HG02610 (cell line): Measurements from ENCODE around the gene IGSF11.
"Not testable (repeated sequence)": the region's sequence is repeated elsewhere in the genome, so short reads cannot be mapped to it uniquely, and the experiment has no call there.

Experiments
- ATAC-seq: cut with Tn5 transposase; IDR thresholded peaks from one replicate; pipeline ENCODE4 v1.9.1; 2021; ENCODE audit warnings: mild to moderate bottlenecking, moderate library complexity; ENCODE audit not compliant: unreplicated experiment

The IGSF11 gene

DNA sequence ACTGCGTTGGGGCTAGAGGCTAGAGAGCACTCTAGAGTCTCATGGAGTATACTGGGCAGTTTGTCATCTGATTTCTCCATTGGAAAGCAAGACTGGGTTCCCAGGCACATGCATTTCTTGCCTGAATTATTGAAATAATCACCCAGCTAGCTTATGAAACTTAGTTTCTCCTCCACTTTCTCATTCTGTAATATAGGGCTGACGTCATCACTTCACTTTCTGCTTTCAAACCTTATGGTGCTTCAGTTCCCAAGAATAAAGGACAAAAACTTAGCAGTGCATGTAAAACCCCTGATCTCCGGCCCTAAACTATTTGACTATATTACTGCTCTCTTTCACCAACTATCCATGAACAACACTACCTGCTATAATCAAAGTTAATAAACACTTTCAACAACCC lies 147.9 kb downstream of the IGSF11 start:
- no peak for ATAC-seq

DNA sequence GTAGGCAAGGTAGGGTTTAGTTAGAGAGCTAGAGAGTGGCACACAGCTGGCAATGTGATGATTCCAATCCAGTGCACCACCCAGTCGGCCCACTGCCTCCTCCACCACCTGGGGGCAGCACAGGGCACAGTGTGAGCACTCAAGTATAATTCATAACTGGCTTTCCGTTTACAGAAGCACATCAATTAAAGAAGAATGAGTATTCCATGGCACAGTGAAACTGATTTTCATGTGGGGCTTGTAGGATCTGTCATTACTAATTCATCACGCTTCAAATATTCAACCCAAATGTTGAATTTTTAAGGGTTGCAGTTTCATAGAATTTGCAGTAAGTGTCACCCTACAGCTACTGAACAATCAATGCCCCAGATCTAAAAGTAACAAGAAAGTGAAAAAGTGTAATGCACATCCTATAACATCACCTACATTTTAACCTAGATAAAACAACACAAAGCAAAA lies 149.9 kb downstream of the IGSF11 start:
- peak; percentile 80 for ATAC-seq

DNA sequence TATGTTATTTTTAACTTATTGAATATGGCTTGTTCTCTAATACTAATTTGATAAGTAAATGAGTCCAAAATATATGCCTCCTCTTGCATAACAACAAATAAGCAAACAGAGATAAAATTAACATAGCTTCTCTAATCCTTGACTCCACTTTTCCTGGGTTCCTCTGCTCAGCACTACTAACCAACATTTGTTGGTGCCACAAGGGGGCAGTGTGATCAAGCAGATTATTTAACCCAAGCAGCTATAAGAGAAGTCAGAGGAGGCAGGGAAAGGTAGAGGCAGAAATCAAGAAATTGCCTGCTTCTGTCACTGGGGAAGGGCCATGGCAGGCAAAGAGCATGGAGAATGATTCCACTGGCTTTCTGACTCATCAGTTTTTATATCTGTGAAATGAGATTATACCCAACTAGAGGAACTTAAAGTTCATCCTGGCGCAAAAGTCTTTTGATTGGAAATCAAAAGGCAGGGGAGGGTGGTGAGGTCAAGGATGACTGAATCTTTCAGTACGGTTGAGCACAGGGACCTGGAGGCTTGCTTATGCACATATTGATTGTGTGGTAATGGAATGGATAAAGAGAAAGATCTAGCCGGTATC lies 152.2 kb downstream of the IGSF11 start:
- peak; percentile 64 for ATAC-seq

DNA sequence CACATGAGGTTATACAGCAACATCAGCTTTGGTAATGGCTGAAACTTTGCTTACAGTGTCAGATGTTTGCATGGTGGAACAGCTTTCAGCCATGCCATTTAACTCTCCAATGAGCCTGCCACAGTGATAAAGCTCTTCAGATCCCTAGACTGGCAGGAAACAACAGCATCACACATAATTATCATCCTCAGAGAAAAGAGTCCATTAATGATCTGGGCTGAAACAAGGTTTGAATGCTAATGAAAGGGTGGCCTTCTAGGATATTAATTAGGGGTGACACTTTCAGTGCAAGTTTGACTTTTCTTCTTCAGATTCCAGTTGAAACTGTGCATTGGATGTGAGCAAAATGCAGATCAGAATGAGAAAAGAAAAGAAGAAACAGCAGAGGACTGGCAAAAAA lies 166.6 kb downstream of the IGSF11 start:
- ATAC-seq, result no peak

DNA sequence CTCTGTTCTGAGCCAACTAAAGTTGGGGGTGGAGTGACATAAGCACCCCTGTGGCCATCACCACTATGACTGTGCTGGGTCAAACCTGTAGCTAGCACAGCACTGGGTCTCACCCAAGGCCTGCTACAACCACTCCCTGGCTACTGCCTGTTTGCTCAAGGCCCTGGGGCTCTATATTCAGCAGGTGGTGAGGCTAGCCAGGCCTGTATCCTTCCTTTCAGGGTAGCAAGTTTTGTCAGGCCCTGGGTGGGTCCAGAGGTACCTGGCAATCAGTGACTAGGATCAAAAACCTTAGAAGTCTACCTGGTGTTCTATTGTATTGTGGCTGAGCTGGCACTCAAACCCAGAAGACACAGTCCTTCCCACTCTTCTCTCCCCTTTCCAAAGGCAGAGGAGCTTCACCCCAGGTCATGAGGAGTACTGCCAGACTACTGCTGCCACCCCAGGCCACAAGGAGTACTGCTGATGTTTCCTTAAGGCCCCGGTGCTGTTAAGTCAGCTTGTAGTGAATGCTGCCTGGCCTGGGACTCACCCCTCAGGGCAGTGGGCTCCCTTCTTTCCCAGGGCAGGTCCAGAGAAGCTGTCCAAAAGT lies 170.8 kb downstream of the IGSF11 start:
- peak; percentile 78 for ATAC-seq

DNA sequence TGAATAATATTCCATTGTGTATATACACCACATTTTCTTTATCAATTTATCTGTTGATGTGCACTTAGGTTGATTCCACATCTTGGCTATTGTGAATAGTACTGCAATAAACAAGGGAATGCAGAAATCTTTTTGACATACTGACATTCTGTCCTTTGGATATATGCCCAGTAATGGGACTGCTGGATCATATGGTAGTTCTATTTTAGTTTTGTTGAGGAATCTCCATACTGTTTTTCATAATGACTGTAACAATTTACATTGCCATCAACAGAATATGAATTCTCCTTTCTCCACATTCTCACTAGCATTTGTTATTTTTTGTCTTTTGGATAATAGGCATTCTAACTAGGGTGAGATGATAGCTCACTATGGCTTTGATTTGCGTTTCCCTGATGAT lies 174.7 kb downstream of the IGSF11 start:
- ATAC-seq, result no peak

DNA sequence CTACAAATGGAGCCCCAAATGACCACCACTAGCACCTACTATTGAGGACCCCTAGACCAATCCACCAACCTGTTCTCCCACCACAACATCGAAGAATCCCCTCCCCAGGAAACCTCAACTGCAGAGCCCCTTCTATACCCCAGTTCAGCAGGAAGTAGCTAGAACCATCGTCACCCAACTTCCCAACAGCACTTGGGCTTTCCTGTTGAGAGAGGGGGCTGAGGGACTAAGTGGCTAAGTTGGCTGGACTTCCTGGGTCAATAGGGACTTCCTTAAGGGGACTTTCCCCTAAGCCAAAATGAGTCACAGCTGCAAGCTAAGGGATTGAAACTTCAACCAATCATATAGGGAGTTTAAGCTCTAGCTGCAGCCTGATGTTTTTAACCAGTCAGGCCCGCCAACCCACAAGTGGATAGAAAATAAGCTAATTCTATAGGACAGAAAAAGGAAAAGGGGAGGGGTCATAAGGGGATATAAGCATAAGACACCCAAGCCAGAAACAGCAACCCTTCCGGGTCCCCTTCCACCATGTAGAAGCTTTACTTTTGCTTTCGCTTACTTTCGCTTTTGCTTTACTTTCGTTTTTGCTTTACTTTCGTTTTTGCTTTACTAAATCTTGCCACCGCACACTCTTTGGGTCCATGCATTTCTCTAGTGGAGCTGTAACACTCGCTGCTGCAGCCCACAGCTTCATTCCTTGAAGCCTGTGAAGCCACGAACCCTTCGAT lies 183.0 kb downstream of the IGSF11 start:
- not testable (repeated sequence) for ATAC-seq

DNA sequence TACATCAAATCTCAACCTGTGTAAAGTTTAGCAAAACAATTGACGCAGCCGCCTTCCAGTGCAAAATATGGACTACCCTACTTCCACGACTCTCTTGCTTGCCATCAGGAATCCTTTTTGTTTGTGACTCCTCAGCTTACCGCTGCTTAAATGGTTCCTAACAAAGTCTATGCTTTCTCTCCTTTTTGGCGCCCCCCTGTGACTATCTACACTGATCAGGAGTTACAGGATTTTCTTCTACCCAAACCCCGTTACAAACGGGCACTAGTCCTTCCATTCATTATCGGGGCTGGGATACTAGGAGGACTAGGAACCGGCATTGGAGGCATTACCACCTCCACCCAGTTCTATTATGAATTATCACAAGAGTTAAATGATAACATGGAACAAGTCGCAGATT lies 184.0 kb downstream of the IGSF11 start:
- no peak for ATAC-seq
